ENCODE results near the gene NTHL1.

The NTHL1 gene

DNA sequence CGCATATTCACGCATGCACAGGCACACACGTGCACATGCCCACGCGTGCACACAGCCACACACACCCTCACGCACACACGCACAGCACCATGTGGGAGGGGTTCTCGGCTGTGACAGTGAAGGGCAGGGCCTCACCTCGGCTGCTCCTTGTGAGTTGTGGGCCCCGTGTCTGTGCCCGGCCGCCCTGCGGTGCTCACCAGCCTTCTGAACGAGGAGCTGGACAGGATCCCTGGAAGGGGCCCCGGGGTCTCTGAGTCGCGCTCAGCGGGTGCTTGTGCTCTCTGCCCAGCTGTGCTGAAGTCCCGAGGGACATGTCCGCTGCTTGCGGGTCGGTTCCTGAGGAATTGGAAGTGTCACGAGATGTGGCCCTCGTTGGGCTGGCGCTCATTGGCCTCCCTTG lies 16.2 kb upstream of the NTHL1 start:
- no peak for DNase-seq (ENCODE audit: low spot score)

DNA sequence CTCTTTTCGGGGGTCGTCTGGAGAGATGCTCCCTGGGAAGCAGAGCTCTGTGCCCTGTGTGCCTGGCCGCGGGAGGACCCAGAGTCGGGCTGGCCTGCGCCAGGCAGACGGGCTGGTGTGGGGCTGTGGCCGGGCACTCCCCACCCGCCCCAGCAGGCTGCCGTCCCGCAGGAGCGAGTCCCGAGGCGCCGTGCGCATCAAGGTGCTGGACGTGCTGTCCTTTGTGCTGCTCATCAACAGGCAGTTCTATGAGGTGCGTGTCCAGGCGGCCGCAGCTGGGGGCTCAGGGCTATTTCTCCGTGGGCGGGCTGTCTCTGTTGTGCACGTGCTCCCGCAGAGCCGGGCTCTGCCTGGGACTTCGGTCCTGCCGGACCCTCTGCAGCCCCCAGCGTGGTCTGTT lies 15.2 kb upstream of the NTHL1 start:
- no peak for DNase-seq (ENCODE audit: low spot score)

- DNase-seq (ENCODE audit: low spot score), result no peak
Measured at GRCh38 chr16:2061526-2061925, 13.9 kb upstream of the NTHL1 start.

DNA sequence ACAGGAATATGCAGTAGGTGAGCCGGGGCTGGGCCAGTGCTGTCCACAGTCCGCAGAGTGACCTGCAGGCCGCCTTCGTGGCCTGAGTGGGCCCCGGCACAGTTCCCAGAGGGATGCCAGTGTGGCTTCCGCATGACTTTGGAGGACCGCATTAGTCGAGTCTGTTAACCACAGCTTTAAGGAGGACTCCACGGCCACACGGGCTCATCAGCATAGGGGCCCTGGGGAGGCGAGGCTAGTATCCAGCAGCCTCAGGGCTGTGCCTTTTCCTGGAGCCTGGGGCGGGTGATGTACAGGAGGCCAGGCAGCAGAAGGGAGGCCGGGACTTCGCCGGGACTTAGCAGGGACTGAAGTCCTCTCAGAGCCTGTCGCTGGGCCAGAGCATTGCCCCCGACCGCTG lies 13.4 kb upstream of the NTHL1 start:
- no peak for DNase-seq (ENCODE audit: low spot score)

DNA sequence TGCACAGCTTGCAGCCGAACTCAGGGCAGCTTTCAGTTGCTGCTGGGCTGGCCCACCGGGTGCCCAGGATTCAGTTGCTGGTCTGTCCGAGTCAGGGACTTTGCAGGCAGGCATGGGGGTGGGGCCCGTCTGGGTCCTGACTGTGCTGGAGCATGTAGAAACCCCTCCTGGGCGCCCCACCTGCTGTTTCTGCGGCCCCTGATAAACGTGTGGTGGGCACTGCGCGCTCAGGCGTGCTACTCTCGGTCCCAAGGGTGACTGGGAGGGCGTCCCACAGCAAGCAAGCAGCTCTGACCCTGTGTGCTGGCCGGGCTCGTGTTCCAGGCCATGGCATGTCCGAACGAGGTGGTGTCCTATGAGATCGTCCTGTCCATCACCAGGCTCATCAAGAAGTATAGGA lies 12.7 kb upstream of the NTHL1 start:
- DNase-seq (ENCODE audit: low spot score), result no peak

DNA sequence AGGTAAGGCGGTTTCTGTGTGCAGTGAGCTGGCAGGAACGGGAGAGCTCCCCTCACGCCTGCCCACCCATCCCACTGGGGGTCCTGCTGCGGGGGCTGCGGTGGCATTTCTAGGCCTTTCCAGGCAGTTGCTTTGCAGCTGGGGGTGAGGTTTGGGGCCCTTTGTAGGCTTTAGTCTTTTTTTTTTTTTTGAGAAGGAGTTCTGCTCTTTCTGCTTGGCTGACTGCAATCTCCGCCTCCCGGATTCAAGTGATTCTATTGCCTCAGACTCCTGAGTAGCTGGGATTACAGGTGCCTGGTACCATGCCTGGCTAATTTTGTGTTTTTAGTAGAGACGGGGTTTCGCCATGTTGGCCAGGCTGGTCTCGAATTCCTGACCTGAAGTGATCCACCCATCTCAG lies 11.2 kb upstream of the NTHL1 start:
- no peak for DNase-seq (ENCODE audit: low spot score)

DNA sequence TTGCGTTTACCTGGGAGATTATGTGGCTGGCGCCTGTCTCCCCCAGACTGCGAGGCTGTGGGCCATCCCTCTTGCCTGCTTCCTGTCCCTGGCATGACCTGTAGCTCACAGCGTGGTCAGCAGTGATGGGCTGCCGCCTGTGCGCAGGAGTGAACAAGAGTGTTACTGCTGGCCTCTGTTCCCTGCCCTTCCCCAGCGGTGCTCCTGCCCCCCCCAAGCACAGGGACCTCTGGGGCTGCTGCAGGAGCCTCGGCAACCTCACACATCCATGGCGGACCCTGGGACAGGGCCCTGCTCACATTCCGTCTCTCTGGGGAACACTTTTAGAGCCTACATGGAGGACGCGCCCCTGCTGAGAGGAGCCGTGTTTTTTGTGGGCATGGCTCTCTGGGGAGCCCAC lies 10.8 kb upstream of the NTHL1 start:
- DNase-seq (ENCODE audit: low spot score), result no peak

- DNase-seq (ENCODE audit: low spot score), result no peak
Measured at GRCh38 chr16:2057438-2057837, 9.8 kb upstream of the NTHL1 start.

DNA sequence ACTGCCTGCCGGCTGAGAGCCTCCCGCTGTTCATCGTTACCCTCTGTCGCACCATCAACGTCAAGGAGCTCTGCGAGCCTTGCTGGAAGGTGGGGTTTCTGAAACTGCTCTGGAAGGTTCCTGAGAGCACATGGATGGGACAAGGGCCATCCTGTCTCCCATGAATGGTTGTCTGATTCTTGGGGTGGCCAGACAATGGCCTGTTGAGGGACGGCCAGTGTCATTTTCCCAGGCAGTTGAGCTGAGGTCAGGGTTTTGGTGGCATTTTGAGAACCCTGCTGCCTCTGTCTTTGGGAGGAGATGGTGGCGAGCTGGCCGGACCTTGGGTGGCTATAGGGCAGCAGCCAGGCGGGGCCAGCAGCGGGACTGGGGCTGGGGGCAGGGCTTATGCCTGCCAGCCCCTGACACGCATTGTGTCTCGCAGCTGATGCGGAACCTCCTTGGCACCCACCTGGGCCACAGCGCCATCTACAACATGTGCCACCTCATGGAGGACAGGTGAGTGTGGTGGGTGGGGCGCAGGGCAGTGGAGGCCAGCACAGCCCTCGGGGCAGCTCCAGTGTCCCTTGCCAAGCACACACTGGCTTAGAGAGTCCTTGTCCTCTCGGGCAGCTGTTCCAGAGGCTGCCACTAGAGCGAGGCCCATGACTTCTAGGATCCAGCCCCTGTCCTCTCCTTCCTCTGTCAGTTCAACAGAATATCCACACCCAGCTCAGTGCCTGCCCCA lies 9.2 kb upstream of the NTHL1 start:
- DNase-seq (ENCODE audit: low spot score), result no peak

GRCh38 chr16:2056077-2056476 lies 8.4 kb upstream of the NTHL1 start:
- no peak for DNase-seq (ENCODE audit: low spot score)

- DNase-seq (ENCODE audit: low spot score), result no peak
Measured at GRCh38 chr16:2054543-2055245, 7.1 kb upstream of the NTHL1 start.

GRCh38 chr16:2053897-2054296 lies 6.3 kb upstream of the NTHL1 start:
- no peak for DNase-seq (ENCODE audit: low spot score)

GRCh38 chr16:2053211-2053610 lies 5.6 kb upstream of the NTHL1 start:
- no peak for DNase-seq (ENCODE audit: low spot score)

GRCh38 chr16:2048116-2048543 lies 496 bp upstream of the NTHL1 start:
- no peak for DNase-seq (ENCODE audit: low spot score)

- no peak for DNase-seq (ENCODE audit: low spot score)
Measured at GRCh38 chr16:2046893-2047329, 723 bp downstream of the NTHL1 start.

DNA sequence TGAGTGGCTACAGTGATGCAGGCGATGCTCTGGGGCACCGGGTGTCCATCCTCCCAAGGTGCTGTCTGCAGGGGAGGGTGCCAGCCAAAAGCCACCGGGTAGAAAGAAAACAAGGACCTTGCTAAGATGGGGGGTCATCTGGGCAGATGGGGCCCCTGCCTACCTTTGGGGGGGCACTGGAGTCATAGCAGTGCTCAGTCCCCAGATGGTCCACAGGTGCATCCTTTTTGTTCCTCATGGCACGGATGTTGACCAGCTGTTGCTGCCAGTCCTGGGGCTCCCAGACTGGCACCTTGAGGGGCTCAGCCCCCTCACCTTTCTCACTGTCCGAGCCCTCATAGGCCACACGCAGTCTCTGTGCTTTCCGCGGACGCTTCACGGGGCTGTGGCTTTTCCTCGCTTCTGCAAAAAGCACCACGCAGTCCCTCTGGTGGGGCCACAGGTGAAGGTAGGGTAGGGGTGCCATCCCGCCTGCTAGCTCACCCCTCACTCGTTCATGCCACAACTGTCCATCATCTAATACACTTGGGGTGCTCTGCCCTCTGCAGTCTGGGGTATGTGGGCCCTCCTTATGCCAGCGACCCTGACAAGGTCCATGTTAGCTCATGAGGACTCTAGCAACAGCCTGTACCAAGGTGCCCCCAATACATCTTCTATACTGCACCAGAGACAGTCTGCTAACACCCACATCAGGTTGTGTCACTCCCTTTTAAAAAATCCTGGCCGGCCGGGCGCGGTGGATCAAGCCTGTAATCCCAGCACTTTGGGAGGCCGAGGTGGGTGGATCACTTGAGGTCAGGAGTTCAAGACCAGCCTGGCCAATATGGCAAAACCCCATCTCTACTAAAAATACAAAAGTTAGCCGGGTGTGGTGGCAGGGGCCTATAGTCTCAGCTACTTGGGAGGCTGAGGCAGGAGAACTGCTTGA lies 1.4 kb downstream of the NTHL1 start:
- DNase-seq (ENCODE audit: low spot score), result no peak

DNA sequence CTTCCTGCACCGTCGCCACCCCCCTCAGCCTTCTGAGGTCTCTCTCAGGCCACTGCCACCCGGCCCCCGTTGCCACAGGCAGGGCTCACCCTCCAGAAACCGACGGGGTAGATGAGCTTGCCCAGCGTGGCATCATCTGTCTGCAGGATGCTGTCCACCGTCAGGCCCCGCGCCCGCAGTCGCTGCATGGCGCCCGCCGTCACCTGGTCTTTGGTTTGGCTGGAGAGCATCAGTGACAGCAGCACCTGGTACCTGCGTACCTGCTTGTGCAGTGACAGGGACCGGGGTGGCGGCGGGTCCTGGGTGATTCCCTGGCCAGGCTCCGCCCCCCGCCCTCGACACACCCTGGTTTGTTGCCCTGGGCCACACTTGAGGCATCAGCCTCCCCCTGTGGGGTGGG lies 3.1 kb downstream of the NTHL1 start:
- no peak for DNase-seq (ENCODE audit: low spot score)

DNA sequence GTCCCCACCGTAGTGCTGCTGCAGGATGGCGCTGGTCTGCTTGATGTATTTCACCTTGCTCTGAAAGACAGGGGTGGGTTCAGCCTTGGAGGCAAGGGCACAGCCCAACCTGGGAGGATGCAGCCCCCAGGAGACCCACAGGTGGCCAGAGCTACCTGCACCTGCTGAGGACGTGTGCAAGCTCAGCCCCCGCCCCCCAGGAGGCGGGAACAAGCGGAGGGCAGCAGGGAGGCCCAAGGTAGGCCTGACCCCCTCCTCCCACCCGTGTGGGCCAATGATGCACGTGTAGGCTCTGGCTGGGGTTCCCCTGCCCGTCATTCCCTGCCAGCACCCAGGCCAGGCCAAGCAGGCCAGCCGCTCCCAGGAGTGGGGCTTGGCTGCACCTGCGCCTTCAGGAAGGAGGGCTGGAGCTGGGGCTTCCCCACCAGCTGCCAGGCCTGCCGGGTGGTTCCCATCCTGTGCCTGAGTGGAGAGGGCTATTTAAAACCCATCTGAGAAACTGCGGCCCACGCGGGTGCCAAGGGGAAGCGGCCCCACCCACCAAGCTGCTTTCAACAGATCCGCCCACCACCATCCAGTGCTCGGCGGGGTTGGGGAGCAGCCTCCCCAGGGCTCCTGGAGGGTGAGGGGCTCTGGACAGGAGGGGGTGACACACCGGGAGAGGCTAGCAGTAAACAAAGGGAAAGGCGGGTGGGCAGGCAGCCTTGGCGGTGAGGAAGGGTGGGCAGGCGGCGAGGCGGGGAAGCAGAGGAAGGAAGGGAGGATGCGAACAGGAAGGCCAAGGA lies 3.8 kb downstream of the NTHL1 start:
- DNase-seq (ENCODE audit: low spot score), result peak; percentile 37

GRCh38 chr16:2042986-2043666 lies 4.5 kb downstream of the NTHL1 start:
- DNase-seq (ENCODE audit: low spot score), result no peak

GRCh38 chr16:2042171-2042985 lies 5.3 kb downstream of the NTHL1 start:
- DNase-seq (ENCODE audit: low spot score), result no peak
